NCI-H748 (cell line): ENCODE results near the gene OPA3.
"Not testable (repeated sequence)": the region's sequence is repeated elsewhere in the genome, so short reads cannot be mapped to it uniquely, and the experiment has no call there.

Source experiments
- DNase-seq: peaks from one replicate; lab custom pipeline; 2025; ENCODE audit not compliant: unreplicated experiment; lab: John Stamatoyannopoulos, UW

Gene OPA3

DNA sequence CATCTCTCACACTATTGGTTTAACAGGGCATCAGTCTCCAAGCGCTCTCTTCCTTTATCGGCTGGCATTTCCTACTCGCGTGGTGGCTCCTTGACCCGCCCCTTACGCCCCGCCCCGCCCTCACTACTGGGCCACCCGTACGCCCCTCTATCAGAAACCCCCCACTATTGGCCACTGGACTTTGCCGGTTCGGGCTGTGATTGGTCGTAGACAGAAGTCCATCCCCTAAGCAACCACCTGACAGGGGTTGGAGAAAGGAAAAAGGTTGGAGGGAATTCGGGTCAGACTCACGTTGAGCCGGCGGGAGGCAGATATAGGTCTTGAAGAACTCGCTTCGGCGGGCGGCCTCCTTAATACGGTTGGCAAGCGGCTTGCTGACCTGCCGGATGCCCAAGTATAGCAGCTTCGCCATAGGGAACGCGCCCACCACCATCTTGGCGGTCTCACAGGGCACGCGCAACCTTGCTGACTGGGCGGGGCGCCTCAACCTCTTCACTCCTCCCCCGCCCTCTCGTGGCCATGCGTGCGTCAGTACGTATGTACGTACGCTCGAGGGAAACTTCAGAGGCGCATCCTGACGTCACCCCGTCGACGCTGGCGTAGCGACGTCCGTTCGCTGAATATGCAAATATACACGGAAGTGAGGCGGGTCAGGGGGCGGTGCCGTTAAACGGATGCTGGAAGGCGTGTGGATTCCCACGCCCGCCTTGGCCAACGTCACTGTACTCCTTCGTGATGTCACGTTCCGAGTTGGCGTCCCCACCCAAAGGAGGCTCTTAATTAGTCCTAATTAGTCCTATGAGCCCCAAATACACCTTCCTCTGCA lies at the start of gene OPA3:
Gene OPA3 (minus strand): TSS at position 471 of the 826 bp plus-strand sequence. CDS start 38 bp downstream, at position 433.
- DNase-seq, result peak; percentile 100

GRCh38 chr19:45632468-45633196 lies 48.0 kb upstream of the OPA3 start:
- DNase-seq, result peak; percentile 30

DNA sequence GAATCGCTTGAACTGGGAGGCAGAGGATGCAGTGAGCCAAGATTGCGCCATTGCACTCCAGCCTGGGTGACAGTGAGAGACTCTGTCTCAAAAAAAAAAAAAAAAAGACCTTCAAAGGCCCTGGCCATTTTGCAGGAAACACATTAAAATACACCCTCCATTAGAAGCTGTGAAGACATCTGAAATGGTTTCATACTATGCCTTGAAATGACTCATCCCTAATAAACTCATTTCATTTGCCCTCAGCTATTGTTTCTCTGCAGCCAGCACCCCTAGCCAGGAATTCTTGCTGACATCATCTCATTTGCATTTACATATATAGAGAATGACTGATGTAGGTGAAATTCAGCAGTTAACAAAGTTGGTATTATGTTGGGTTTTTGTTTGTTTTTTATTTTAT lies 45.9 kb upstream of the OPA3 start:
- no peak for DNase-seq

DNA sequence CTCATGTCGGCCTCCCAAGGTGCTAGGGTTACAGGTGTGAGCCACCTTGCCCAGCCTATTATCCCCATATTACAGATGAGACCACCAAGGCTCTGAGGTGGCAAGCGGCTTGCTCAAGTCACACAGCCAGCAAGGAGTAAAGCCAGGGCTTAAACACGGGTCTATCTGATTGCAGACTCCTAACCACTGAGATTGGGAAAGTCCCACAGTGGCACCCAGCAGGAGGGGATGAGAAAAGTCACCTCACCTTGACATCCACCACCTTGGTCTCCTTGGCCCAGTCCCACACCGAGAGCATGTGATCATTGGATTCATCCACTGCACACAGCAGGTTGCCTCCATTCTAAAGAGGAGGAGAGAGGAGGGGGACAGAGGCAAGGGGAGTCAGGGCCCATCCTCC lies 45.1 kb upstream of the OPA3 start:
- no peak for DNase-seq

- not testable (repeated sequence) for DNase-seq
Measured at GRCh38 chr19:45628219-45628618, 43.6 kb upstream of the OPA3 start.

DNA sequence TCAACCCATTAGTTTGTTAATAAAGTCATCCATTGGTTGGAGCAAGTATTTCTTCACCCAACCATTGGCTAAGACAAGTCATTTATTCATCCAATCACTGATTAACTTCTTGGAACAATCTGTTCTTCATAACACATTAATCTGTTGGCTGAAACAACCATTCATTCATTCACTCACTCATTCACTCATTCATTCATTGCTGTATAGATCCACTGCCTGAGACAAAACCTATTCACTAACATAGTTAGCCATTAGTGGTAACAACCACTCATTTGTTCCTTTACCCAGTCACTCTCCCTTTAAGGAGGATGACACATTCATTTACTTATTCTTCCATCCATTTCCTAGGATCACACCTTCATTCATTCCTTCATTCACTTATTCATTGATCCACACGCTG lies 39.4 kb upstream of the OPA3 start:
- DNase-seq, result no peak

DNA sequence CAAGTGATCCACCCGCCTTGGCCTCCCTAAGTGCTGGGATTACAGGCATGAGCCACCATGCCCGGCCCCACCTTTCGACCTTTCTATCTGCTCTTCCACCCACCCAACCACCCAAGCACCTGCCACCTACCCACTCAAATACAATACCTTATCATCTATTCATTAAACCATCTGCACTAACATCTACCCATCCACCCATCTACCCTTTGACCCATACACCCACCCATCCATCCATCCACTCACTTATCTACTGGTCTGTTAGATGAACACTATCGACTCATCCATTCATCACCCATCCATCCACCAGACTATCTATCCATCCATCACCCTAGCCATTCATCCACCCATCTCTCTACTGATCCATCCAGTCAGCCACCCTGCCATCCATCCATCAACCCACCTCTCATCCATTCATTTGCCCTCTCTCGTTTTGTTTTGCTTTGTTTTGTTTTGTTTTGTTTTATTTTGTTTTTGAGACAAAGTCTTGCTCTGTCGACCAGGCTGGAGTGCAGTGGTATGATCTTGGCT lies 37.4 kb upstream of the OPA3 start:
- no peak for DNase-seq

GRCh38 chr19:45621389-45621788 lies 36.8 kb upstream of the OPA3 start:
- DNase-seq, result no peak

GRCh38 chr19:45616704-45617017 lies 32.1 kb upstream of the OPA3 start:
- DNase-seq, result no peak

GRCh38 chr19:45615795-45616703 lies 31.4 kb upstream of the OPA3 start:
- DNase-seq, result peak; percentile 74

- not testable (repeated sequence) for DNase-seq
Measured at GRCh38 chr19:45615056-45615455, 30.5 kb upstream of the OPA3 start.

DNA sequence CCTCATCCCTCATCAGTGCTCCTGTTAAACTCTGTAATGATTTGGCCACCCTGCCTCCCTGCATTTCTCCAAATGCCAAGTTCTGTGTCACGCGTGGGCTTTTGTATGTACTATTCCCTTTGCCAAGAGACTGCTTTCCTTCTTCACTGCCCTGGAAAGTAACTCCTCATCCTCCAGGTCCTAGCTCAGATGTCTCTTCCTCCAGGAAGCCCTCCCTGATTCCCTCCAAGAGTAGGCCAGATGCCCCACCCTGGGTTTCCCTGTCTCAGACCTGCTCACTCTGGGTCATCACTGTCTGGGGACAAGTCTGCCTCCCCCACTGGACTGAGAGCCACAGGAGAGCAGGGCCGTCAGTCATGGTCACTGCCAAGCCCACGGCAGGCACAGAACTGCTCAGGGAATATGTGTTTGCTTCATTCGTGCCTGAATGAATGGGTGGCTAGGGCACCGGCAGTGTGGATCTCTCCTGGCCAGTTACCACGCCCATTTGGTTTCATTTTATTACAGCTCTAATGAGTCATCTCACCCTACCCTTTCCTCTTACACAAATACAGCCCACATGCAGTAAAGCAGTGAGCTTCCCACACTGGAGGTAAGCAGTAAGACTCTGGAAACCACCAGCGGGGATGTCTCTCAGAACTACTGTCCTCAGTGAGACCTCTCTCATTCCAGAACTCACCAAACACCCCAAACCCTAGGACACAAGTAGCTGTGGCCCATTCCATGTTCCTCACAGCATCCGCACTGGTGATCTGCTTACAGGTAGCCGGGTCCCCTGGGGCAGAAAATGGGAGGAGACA lies 29.5 kb upstream of the OPA3 start:
- DNase-seq, result no peak

- DNase-seq, result no peak
Measured at GRCh38 chr19:45608948-45609347, 24.3 kb upstream of the OPA3 start.

- peak; percentile 62 for DNase-seq
Measured at GRCh38 chr19:45607071-45608029, 22.7 kb upstream of the OPA3 start.

DNA sequence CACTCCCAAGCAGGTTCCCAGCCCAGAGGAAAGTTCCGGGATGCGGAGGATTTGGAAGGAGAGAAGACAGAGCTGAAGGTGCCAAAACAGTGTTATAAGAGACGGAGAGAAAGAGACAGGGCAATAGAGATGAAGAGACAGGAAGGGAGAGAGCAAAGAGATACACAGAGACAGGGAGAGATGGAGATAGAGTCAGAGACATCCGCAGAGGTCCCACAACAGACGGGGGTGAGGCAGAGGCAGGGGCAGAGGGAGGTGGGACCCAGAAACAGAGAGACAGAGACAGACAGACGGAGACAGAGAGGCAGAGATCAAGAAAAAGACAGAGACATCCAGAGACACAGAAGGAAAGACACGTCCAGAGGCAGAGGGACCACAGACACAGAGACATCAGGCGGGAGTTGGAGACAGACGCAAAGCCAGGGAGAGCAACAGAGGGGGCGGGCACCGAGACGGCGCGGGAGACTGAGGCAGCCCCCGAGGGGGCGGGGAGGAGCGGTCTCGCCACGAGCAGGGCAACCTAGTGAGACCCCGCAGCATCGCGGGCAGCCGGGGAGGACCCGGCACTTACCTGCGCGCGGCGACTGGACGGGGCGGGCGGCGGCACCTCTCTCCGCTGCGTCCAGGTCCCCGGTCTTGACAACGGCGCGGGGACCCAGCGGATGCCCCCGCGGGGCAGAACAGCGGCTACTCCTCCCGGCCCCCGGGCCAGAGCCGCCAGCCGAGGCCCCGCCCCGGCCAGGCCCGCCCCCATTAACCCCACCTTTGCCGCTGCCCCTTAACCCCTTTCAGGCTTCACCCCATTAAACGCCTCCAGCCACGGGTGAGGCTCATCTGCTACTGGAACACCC lies 17.1 kb upstream of the OPA3 start, which contains the start of gene GPR4:
Gene GPR4 (minus strand): TSS at position 689 of the 851 bp plus-strand sequence. CDS start 10,346 bp downstream, outside the sequence.
- peak; percentile 41 for DNase-seq

- no peak for DNase-seq
Measured at GRCh38 chr19:45601115-45601514, 16.5 kb upstream of the OPA3 start.

- DNase-seq, result no peak
Measured at GRCh38 chr19:45600340-45600885, 15.8 kb upstream of the OPA3 start.

DNA sequence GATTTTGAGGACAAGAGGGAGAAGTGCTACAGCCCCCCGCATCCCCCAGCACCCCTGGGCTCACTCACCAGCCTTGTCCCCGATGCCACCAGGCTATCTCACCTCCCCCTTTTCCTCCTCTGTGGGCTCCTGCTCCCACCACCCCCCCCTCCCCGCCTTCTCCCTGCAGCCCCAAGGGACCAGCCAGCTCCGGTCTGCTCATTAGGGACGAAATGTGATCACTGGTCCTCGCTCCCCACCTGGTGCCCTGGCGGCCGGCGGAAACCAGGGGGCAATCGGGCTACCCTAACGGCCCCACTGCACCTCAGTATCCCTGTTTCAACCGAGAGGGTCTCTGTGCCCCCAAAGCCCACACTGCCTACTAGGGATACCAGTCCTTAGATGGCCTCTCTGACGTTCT lies 14.7 kb upstream of the OPA3 start:
- no peak for DNase-seq
